HG03060 (cell line): Measurements from ENCODE around the gene SOST.

Source experiments
- ATAC-seq: cut with Tn5 transposase; IDR thresholded peaks from one replicate; pipeline ENCODE4 v1.9.1; 2021; ENCODE audit warnings: low read depth, moderate number of reproducible peaks; ENCODE audit not compliant: unreplicated experiment

The SOST gene

GRCh38 chr17:43713494-43714162, 45.0 kb downstream of the SOST start:
- ATAC-seq: no peak

GRCh38 chr17:43712397-43712796, 46.2 kb downstream of the SOST start:
- no peak for ATAC-seq

DNA sequence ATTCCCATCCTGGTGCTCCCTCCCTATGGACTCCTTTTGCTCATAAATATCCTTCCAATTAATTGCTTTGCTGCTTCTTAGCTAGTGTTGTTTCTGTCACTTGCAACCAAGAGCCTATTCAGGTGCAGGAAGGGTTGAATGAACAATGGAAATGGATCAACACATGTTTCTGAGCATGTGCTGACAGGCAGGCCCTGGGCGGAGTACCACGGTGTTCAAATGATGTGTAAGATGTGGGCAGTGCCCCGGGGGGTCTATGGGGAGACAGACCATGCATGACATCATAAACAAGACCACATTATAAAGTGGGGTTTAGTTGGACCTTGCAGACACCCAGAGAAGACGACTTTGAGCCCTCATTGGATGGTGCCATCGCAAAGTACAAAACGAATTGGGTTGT, 48.5 kb downstream of the SOST start:
- ATAC-seq: no peak

DNA sequence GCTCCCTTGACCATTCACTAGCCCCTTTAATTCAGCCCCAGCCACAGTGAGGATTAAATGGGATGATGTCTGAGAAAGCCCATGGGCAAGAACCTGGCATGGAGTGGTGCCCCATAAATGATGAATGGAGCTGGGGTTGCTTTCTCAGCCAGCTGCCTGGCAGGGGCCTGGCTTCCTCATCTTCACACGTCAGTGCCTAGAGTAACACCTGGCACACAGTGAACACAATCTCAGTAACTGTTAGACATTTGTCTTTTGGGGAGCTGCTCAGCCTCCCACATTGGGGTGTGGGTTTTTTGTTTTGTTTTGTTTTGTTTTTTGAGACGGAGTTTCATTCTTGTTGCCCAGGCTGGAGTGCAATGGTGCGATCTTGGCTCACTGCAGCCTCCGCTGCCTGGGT, 49.4 kb downstream of the SOST start:
- no peak for ATAC-seq

- no peak for ATAC-seq
Observed at GRCh38 chr17:43707184-43707583, 51.4 kb downstream of the SOST start.

DNA sequence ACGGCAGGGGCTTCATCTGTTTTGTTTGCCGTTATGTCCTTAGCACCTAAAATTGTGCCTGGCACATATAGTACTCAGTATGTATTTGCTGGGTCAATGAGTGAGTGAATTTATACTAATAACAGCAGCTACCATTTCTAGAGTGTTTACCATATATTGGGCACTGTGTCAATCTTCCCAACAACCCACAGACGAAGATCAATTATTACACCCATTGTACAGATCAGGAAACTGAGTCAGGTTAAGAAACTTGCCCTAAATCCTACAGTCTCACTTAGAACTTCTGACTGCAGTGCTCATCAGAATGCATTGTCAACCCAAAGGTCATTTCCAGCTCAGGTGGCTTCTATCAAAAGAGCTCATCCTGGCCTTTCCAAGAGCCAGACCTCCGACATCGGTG, 52.4 kb downstream of the SOST start:
- no peak for ATAC-seq
